Endothelial cell of umbilical vein (primary cell): ENCODE measurements around the gene NLGN1. TPM values are rescaled to one million over a fixed set of nuclear protein-coding genes. Genes with fewer than 3 reads are reported as not detected.

Source experiments
- BruUV-seq: library from RNA; stranded (reverse); fragments of 400-500 nt; replicated peaks from 2 replicates; lab custom pipeline; 2021; lab: Mats Ljungman, UMichigan
- CTCF ChIA-PET: fragments of 300-600, 350-600 bp; sonication (Branson Sonifier 250); formaldehyde crosslinking; loops from one replicate; lab custom pipeline; 2021; ENCODE audit warnings: antibody characterized with exemption, inconsistent platforms; lab: Charles Lee
- POLR2A ChIA-PET: fragments of 300-600, 350-600 bp; sonication (Branson Sonifier 250); formaldehyde crosslinking; loops from one replicate; lab custom pipeline; 2021; ENCODE audit warnings: antibody characterized with exemption, inconsistent platforms; lab: Charles Lee
- DNase-seq: peaks from one replicate; pipeline ENCODE4 v3.0.0-alpha.2; 2011; ENCODE audit warnings: low read depth, low spot score
- FAIRE-seq: peaks from 2 replicates; lab custom pipeline; 2011; peaks lifted over from hg19 to GRCh38; lab: Jason Lieb, UNC
- H2AFZ ChIP-seq: 2 replicates; pipeline ENCODE4 v1.6.0; 2012; ENCODE audit warnings: low read depth, low read length, control low read depth, inconsistent platforms
- H3K27ac ChIP-seq: 2 replicates; pipeline ENCODE4 v1.5.1; 2011; ENCODE audit warnings: low read depth, mild to moderate bottlenecking, control low read depth, low read length, moderate library complexity; ENCODE audit not compliant: insufficient read depth
- H3K27me3 ChIP-seq, 2 experiments: 2 replicates each; pipeline versions ENCODE4 v1.6.0 to v1.6.1; 2011; ENCODE audit warnings: low read length in 2 of 2, mixed read lengths in 1 of 2; ENCODE audit not compliant: control insufficient read depth in 2 of 2, insufficient read depth in 2 of 2
- H3K36me3 ChIP-seq, 2 experiments: 2 replicates in 1 of 2; 3 replicates in 1 of 2; pipeline ENCODE4 v1.5.1; 2011; ENCODE audit warnings: low read length in 2 of 2, mild to moderate bottlenecking in 1 of 2, moderate library complexity in 1 of 2; ENCODE audit not compliant: control insufficient read depth in 2 of 2, insufficient read depth in 2 of 2; ENCODE audit errors: extremely low read depth in 1 of 2
- H3K4me1 ChIP-seq: 3 replicates; pipeline ENCODE4 v1.5.1; 2011; ENCODE audit warnings: mild to moderate bottlenecking, low read length; ENCODE audit not compliant: control insufficient read depth, insufficient read depth; ENCODE audit errors: extremely low read depth
- H3K4me2 ChIP-seq: 2 replicates; pipeline ENCODE4 v1.6.1; 2011; ENCODE audit warnings: low read length, control low read depth, mixed read lengths; ENCODE audit not compliant: insufficient read depth
- H3K4me3 ChIP-seq, 3 experiments: fragments of 200-600 bp in 1 of 3; sonication (generic), shearing (Covaris generic) in 1 of 3; replicated peaks in 1 of 3; 2 replicates each; pipeline ENCODE4 v1.5.1; 2011 to 2016; ENCODE audit warnings: control low read depth in 3 of 3, low read length in 3 of 3, mild to moderate bottlenecking in 2 of 3, inconsistent platforms in 1 of 3, low read depth in 1 of 3, moderate library complexity in 1 of 3; ENCODE audit not compliant: insufficient read depth in 1 of 3
- H3K79me2 ChIP-seq: 2 replicates; pipeline ENCODE4 v1.6.0; 2012; ENCODE audit warnings: low read length, inconsistent platforms; ENCODE audit not compliant: control insufficient read depth, insufficient read depth
- H3K9ac ChIP-seq: replicated peaks from 2 replicates; pipeline ENCODE3; 2011; ENCODE audit warnings: low read length, control low read depth; ENCODE audit not compliant: insufficient read depth; ENCODE audit errors: extremely low read depth
- H3K9me1 ChIP-seq: replicated peaks from 3 replicates; pipeline ENCODE4 v1.6.0; 2011; ENCODE audit warnings: mild to moderate bottlenecking, low read length; ENCODE audit not compliant: control insufficient read depth, insufficient read depth; ENCODE audit errors: extremely low read depth
- H3K9me3 ChIP-seq: replicated peaks from 2 replicates; pipeline ENCODE4 v1.5.1; 2012; ENCODE audit warnings: low read length, inconsistent platforms; ENCODE audit not compliant: control insufficient read depth, insufficient read depth
- H4K20me1 ChIP-seq: replicated peaks from 2 replicates; pipeline ENCODE3; 2011; ENCODE audit warnings: mild to moderate bottlenecking, low read length; ENCODE audit not compliant: control insufficient read depth, insufficient read depth; ENCODE audit errors: extremely low read depth
- EZH2 ChIP-seq: IDR thresholded peaks from 2 replicates; pipeline ENCODE4 v1.6.1; 2012; ENCODE audit warnings: borderline replicate concordance, low read depth, mild to moderate bottlenecking, moderate library complexity, low read length, inconsistent platforms; ENCODE audit not compliant: severe bottlenecking
- FOS ChIP-seq: IDR thresholded peaks from 2 replicates; pipeline ENCODE4 v1.6.1; 2011; ENCODE audit warnings: mild to moderate bottlenecking, low read length, moderate library complexity, borderline replicate concordance; ENCODE audit not compliant: insufficient read depth
- GATA2 ChIP-seq: IDR thresholded peaks from 2 replicates; pipeline ENCODE4 v1.7.0; 2011; ENCODE audit warnings: low read depth, mild to moderate bottlenecking, moderate library complexity, mixed read lengths, low read length; ENCODE audit not compliant: insufficient read length, insufficient read depth
- JUN ChIP-seq: IDR thresholded peaks from 2 replicates; pipeline ENCODE4 v1.6.1; 2011; ENCODE audit warnings: borderline replicate concordance, low read depth; ENCODE audit not compliant: insufficient read length, insufficient read depth
- MYC ChIP-seq: IDR thresholded peaks from one replicate; pipeline ENCODE4 v1.6.1; 2011; ENCODE audit warnings: mild to moderate bottlenecking, low read depth, low read length
- POLR2A ChIP-seq: IDR thresholded peaks from 2 replicates; pipeline ENCODE4 v1.6.1; 2012; ENCODE audit warnings: low read depth, mild to moderate bottlenecking, control low read depth, low read length
- POLR2AphosphoS5 ChIP-seq: IDR thresholded peaks from 2 replicates; pipeline ENCODE4 v1.6.1; 2012; ENCODE audit warnings: low read depth, mild to moderate bottlenecking, control low read depth, low read length, moderate library complexity; ENCODE audit not compliant: insufficient read depth
- dilution Hi-C: fragments of 300-500 bp; cut with MboI; formaldehyde crosslinking; loops from one replicate; pipeline ENCODE4 v1.15.0; 2019; ENCODE audit warnings: low sequenced_read_pairs; ENCODE audit not compliant: extremely low pct_ligation_motif_present
- intact Hi-C: fragments of 100-400 bp; cut with micrococcal nuclease; formaldehyde crosslinking; loops from one replicate; pipeline ENCODE4 v1.10.0; 2022
- polyA plus RNA-seq, 4 experiments: library from polyadenylated mRNA; depleted of rRNA in 3 of 4; stranded (reverse) in 3 of 4; unstranded in 1 of 4; fragments of >200 nt; gene quantifications; 2 replicates each; pipeline versions ENCODE4 v1.2.1 to v1.2.3, GENCODE V29; 2011 to 2012; ENCODE audit warnings: missing spikeins in 1 of 4
- total RNA-seq: library from RNA; stranded (reverse); gene quantifications from 2 replicates; pipeline ENCODE4 v1.2.3, GENCODE V29; 2021
- TF ChIP-seq, protein P1 (sequence below): IDR thresholded peaks from 2 replicates; pipeline ENCODE4 v1.6.1; 2011; ENCODE audit not compliant: insufficient read depth, insufficient read length
- TF ChIP-seq, protein P2 (sequence below), 2 donors: IDR thresholded peaks; 1 replicate in 1 of 2; 2 replicates in 1 of 2; pipeline ENCODE4 v1.5.1; 2011; ENCODE audit warnings: low read length in 2 of 2, mild to moderate bottlenecking in 2 of 2, moderate library complexity in 2 of 2, control low read depth in 1 of 2, inconsistent platforms in 1 of 2, low read depth in 1 of 2; ENCODE audit not compliant: insufficient read depth in 1 of 2; ENCODE audit errors: extremely low read depth in 1 of 2

The NLGN1 gene
- total and polyA plus RNA-seq, 2 donors (not counting 3 experiments of a cell fraction or from before 2014, with no cell fraction given) = 7.9 to 16.3 TPM

DNA sequence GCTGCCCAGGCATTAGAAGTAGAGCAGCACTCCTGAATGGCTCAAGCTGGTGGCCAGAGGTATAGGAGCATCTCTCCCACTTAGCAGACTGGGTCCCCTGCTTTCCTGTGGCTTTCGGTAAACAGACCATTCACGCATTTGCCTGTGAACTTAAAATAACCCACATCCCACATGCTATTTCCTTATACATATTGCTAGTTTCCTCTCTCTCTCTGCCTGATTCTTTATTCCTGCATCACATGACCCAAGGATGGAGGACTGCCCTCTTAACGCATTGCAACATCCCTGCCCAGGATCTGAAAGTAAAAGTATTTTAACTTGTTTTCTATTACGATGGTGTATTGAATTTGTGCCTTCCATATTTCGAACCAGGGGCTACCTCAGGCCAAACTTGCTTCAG is 43.4 kb upstream of the NLGN1 start:
- Histone ChIP-seq H2AFZ (no peak overlapping the region), H3K79me2 (no peaks in the 10 kb centered on the region), H3K9me3 (no peaks in the 10 kb centered on the region), H3K9me1 (no peaks in the 10 kb centered on the region), H4K20me1 (no peaks in the 10 kb centered on the region), H3K9ac (no peak overlapping the region), H3K27ac (no peak overlapping the region), H3K36me3 (no peaks in the 10 kb centered on the region), H3K4me2 (no peak overlapping the region), H3K4me3 (no peak overlapping the region), H3K4me1 (no peaks in the 10 kb centered on the region), H3K27me3 (no peaks in the 10 kb centered on the region)
- no TSS peak for BruUV-seq
- intact Hi-C loops = no loop called here
- ChIA-PET POLR2A (no interaction called here), CTCF (interaction anchor here (0.9 kb wide), 1 partner anchor 18 kb away, joined by 4 read pairs; no protein-coding TSS in a partner anchor)
- FAIRE-seq (no peak), DNase-seq (no peak)
- dilution Hi-C loops = no loop called here
- TF ChIP-seq, protein P1, sequence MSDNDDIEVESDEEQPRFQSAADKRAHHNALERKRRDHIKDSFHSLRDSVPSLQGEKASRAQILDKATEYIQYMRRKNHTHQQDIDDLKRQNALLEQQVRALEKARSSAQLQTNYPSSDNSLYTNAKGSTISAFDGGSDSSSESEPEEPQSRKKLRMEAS = no peak
- TF ChIP-seq FOS (no peak), MYC (no peak), JUN (no peak), POLR2A (no peak), EZH2 (no peak), GATA2 (no peak), POLR2AphosphoS5 (no peak)
- TF ChIP-seq, protein P2, sequence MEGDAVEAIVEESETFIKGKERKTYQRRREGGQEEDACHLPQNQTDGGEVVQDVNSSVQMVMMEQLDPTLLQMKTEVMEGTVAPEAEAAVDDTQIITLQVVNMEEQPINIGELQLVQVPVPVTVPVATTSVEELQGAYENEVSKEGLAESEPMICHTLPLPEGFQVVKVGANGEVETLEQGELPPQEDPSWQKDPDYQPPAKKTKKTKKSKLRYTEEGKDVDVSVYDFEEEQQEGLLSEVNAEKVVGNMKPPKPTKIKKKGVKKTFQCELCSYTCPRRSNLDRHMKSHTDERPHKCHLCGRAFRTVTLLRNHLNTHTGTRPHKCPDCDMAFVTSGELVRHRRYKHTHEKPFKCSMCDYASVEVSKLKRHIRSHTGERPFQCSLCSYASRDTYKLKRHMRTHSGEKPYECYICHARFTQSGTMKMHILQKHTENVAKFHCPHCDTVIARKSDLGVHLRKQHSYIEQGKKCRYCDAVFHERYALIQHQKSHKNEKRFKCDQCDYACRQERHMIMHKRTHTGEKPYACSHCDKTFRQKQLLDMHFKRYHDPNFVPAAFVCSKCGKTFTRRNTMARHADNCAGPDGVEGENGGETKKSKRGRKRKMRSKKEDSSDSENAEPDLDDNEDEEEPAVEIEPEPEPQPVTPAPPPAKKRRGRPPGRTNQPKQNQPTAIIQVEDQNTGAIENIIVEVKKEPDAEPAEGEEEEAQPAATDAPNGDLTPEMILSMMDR (IDR thresholded peaks at IDR 0.05; ENCODE audit: extremely low read depth in 1 of 2, insufficient read depth in 1 of 2, low read depth in 1 of 2, low read length in 2 of 2) = no peak
